HG03159 (cell line): ENCODE data around the gene TTLL8.

Experiments
- ATAC-seq: cut with Tn5 transposase; IDR thresholded peaks from one replicate; pipeline ENCODE4 v1.9.1; 2021; ENCODE audit warnings: mild to moderate bottlenecking, moderate library complexity; ENCODE audit not compliant: unreplicated experiment

Gene TTLL8

GRCh38 chr22:50062509-50063135 lies 4.5 kb upstream of the TTLL8 start:
- ATAC-seq, result no peak

- ATAC-seq, result no peak
Observed at GRCh38 chr22:50061824-50062355, 3.8 kb upstream of the TTLL8 start.

- no peak for ATAC-seq
Observed at GRCh38 chr22:50061141-50061823, 3.2 kb upstream of the TTLL8 start.

- no peak for ATAC-seq
Observed at GRCh38 chr22:50060441-50061140, 2.5 kb upstream of the TTLL8 start.

GRCh38 chr22:50059881-50060262 lies 1.8 kb upstream of the TTLL8 start:
- ATAC-seq, result no peak

GRCh38 chr22:50058906-50059880 lies 1.1 kb upstream of the TTLL8 start:
- ATAC-seq, result no peak

- no peak for ATAC-seq
Observed at GRCh38 chr22:50057278-50058060, 629 bp downstream of the TTLL8 start.

- no peak for ATAC-seq
Observed at GRCh38 chr22:50056214-50056972, 1.7 kb downstream of the TTLL8 start.

- ATAC-seq, result no peak
Observed at GRCh38 chr22:50053861-50054260, 4.2 kb downstream of the TTLL8 start.

GRCh38 chr22:50051930-50052329 lies 6.2 kb downstream of the TTLL8 start:
- no peak for ATAC-seq

GRCh38 chr22:50049299-50050195 lies 8.6 kb downstream of the TTLL8 start:
- no peak for ATAC-seq

- no peak for ATAC-seq
Observed at GRCh38 chr22:50048836-50049235, 9.3 kb downstream of the TTLL8 start.

- ATAC-seq, result no peak
Observed at GRCh38 chr22:50048061-50048765, 9.9 kb downstream of the TTLL8 start.

- no peak for ATAC-seq
Observed at GRCh38 chr22:50047346-50047745, 10.8 kb downstream of the TTLL8 start.

GRCh38 chr22:50046481-50047245 lies 11.4 kb downstream of the TTLL8 start:
- ATAC-seq, result no peak

- no peak for ATAC-seq
Observed at GRCh38 chr22:50046019-50046415, 12.1 kb downstream of the TTLL8 start.
